VCaP (cell line): Measurements from ENCODE around the gene SLC46A3.
"Not testable (repeated sequence)": the region's sequence is repeated elsewhere in the genome, so short reads cannot be mapped to it uniquely, and the experiment has no call there.

ENCODE experiments used
- H3K27ac ChIP-seq: fragments of 450-650 bp; 2 replicates; pipeline ENCODE4 v1.5.1; 2017
- CTCF ChIP-seq: fragments of 450-650 bp; conservative IDR thresholded peaks from 2 replicates; pipeline ENCODE4 v1.5.1; 2017; ENCODE audit warnings: mild to moderate bottlenecking, moderate library complexity

The SLC46A3 gene

DNA sequence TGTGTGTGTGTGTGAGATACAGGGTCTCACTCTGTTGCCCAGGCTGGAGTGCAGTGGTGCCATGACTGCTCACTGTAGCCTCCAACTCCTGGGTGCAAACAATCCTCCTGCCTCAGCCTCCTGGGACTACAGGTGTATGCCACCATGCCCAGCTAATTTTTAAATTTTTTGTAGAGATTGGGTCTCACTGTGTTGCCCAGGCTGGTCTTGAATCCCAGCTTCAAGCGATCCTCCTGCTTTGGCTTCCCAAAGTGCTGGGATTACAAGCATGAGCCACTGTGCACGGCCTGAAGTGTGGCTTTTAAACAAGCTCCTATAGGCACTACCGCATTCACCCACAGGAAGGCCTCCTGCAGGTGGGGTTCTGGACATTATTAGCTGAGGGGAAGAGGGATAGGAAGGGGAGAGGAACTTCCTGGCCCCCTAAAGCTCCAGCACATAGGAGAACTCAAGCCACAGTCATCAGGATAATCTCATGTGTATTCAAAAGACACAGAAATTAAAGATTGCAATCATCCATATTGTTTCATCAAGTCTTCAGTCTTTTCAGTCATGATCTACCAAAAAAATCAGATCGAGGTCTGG lies 24.8 kb upstream of the SLC46A3 start:
- no peak for TF ChIP-seq CTCF
- no peak overlapping the region for H3K27ac ChIP-seq

GRCh38 chr13:28743020-28743419 lies 24.2 kb upstream of the SLC46A3 start:
- TF ChIP-seq CTCF, result no peak
- H3K27ac ChIP-seq, result no peak overlapping the region

GRCh38 chr13:28742445-28742844 lies 23.7 kb upstream of the SLC46A3 start:
- not testable (repeated sequence) for H3K27ac ChIP-seq

- TF ChIP-seq CTCF, result no peak
- H3K27ac ChIP-seq, result no peak overlapping the region
Observed at GRCh38 chr13:28741084-28741491, 22.3 kb upstream of the SLC46A3 start.

- no peak overlapping the region for H3K27ac ChIP-seq
- TF ChIP-seq CTCF, result no peak
Observed at GRCh38 chr13:28739376-28739775, 20.6 kb upstream of the SLC46A3 start.

- H3K27ac ChIP-seq, result no peak overlapping the region
- no peak for TF ChIP-seq CTCF
Observed at GRCh38 chr13:28735481-28736029, 16.8 kb upstream of the SLC46A3 start.

GRCh38 chr13:28734906-28735305 lies 16.1 kb upstream of the SLC46A3 start:
- TF ChIP-seq CTCF, result no peak
- no peak overlapping the region for H3K27ac ChIP-seq

DNA sequence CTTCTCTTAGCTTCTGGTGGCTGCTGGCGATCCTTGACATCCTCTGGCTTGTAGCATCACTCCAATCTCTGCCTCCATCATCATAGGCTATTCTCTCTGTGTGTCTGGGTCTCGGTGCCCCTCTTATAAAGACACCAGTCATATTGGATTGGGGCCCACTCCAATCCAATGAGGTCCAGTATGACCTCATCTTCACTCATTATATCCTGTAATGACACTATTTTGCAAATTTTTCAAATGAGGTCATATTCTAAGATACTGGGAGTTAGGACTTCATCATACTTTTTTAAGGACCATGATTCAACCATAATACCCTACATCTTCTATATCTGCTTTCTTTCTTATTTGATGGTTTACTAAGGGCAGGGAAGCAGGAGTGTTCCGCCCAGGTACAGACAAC lies 12.0 kb upstream of the SLC46A3 start:
- no peak overlapping the region for H3K27ac ChIP-seq
- no peak for TF ChIP-seq CTCF
